GM19372 (cell line): ENCODE data around the gene CACNA1B.
"Not testable (repeated sequence)": the region's sequence is repeated elsewhere in the genome, so short reads cannot be mapped to it uniquely, and the experiment has no call there.

Source experiments
- ATAC-seq: cut with Tn5 transposase; IDR thresholded peaks from one replicate; pipeline ENCODE4 v1.9.1; 2021; ENCODE audit warnings: mild to moderate bottlenecking, low read depth, moderate library complexity; ENCODE audit not compliant: unreplicated experiment

Gene CACNA1B

DNA sequence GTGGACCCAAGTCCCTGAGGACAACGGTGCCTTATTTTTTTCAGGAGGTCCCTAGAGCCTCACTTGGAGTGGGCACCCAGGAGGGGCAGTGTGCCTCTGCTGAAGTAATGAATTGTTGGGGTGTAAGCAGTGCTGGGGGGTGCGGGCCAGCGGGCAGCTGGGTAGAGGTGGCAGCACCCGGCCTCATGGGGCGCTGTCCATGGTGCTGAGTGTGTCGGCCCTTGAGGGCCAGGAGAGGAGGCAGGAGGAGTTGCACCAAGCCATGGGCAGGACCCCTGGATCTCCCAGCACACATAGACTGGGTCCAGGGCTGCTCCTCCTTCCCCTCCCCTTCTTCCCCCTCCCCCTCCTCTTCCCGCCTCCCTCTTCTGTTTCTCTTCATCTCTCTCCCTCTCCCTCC lies 7.0 kb downstream of the CACNA1B start:
- ATAC-seq = not testable (repeated sequence)

- ATAC-seq = not testable (repeated sequence)
Observed at GRCh38 chr9:137885121-137885520, 7.5 kb downstream of the CACNA1B start.

DNA sequence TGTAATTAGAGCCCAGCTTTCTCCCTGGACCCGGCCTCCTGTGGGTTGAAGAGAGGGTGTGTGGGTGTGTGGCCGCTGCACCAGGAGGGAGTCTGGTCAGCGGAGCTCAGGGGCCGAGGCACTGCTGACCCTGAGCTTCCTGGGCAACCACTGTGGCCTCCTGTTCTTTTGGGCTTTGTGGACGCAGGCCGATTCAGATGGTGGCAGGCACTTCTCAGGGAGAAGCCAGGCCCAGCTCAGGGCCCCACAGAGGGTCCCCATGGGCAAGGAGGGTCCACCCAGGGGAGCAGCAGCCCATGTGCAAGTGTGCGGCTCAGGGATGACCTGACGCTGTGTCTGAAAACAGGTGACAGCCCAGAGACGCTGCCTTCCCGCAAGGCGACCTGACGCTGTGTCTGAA lies 11.0 kb downstream of the CACNA1B start:
- not testable (repeated sequence) for ATAC-seq

- ATAC-seq = not testable (repeated sequence)
Observed at GRCh38 chr9:137889966-137890365, 12.4 kb downstream of the CACNA1B start.

GRCh38 chr9:137890768-137891587 lies 13.4 kb downstream of the CACNA1B start:
- not testable (repeated sequence) for ATAC-seq

GRCh38 chr9:137891588-137892423 lies 14.2 kb downstream of the CACNA1B start:
- no peak for ATAC-seq

- ATAC-seq = no peak
Observed at GRCh38 chr9:137892424-137893191, 15.0 kb downstream of the CACNA1B start.

- no peak for ATAC-seq
Observed at GRCh38 chr9:137893670-137894069, 16.1 kb downstream of the CACNA1B start.

DNA sequence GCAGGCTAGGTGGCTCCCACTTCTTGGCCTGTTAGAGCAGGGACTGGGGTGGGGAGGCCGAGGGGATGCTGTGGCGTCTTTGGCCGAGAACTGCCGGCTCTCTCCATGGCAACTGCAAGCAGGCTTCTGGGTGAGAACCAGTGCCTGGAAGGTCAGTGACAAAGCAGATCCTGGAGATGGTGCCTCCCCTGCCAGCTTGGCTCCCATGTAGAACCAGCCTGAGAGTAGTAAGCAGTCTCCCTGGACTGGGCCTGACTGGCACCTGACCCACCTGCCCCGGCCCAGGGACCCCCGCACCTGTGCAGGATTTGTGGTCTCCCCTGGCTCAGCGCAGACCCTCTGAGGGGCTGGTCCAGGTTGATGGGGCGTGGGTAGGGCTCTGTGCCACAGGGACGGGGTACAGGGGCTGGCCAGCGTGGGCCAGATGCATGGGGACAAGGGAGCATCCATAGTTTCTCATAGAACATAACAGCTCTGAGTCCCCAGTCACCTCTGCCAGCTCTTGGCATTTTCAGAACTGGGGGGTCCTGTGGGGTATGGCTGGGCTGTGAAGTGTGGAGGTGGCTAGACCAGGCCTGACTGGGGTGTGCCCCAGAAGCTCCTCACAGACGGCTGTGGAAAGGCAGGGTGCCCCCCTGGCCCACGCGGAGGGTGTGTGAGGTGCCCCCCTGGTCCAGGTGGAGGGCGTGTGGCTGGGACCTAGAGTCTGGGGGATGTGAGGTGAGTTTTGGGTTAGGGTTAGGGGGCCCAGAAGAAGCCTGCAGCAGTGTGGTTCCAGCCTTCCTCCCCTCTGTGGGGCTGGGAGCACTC lies 22.2 kb downstream of the CACNA1B start:
- no peak for ATAC-seq

DNA sequence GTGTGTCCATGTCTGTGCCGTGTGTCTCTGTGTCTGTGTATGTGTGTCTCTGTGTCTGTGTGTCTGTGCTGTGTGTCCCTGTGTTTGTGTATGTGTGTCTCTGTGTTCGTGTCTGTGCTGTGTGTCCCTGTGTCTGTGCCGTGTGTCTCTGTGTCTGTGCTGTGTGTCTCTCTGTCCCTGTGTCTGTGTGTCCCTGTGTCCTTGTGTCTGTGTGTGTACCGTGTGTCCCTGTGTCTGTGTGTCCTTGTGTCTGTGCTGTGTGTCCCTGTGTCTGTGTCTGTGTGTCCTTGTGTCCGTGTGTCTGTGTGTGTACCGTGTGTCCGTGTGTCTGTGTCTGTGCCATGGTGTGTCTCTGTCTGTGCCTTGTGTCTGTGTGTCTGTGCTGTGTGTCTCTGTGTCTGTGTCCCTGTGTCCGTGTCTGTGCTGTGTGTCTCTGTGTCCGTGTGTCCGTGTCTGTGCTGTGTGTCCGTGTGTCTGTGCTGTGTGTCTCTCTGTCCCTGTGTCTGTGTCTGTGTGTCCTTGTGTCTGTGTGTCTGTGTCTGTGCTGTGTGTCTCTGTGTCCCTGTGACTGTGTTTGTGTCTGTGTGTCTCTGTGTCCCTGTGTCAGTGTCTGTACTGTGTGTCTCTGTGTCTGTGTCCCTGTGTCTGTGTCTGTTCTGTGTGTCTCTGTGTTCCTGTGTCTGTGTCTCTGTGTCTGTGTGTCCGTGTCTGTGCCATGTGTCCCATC lies 23.2 kb downstream of the CACNA1B start:
- no peak for ATAC-seq

DNA sequence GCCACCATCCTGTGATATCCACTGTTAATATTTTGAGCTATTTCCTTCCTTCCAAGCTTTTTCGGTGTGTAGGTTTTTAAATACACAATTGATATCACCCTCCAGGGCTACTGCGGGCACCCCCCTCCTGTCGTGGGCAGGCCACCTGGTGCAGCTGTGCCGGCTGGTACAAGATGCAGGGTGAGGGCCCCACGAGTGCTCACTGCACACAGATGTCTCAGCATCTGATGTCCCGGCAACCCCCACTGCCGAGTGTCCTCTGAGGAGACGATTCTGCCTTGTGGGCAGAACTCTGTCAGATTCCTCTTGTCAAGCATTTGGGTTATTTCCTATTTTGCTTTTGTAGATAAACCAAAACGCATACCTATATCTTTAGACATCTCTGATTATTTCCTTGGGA lies 25.1 kb downstream of the CACNA1B start:
- ATAC-seq = no peak

DNA sequence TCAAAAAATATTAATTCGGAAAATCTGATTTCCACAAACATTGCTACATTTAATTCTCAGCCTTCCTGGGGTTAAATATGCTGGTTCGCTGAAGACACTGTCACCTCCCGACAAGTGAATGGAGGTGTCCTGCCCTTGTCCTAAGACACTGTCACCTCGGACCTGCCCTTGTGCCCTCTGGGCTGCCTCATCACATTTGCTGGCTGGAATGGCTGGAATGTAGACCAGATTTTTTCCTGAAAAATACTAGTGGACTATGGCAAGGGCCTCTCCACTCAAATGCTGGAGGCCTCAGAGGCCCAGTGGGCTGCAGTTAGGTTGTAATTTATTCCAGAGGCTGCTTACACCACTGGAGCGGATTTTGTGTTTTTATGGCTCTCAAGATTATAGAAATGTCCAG lies 28.2 kb downstream of the CACNA1B start:
- ATAC-seq = no peak

DNA sequence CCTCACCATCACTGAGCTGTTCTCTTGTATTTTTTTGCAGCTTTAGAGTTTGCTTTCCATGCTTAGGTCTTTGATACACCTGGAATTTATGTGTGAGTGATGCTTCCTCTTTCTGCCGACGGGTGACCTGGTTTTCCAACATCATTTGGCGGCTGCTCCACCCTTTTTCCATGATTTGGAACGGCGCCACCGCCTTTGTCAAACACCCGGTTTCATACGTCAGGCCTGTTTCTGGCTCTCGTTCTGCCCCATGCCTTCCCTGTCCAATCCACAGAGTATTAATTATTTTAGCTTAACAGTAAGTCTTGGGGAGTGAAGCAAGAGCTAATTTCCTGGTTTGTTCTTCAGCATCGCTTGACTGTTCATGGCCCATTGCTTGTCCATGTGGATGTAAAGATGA lies 30.2 kb downstream of the CACNA1B start:
- ATAC-seq = no peak

DNA sequence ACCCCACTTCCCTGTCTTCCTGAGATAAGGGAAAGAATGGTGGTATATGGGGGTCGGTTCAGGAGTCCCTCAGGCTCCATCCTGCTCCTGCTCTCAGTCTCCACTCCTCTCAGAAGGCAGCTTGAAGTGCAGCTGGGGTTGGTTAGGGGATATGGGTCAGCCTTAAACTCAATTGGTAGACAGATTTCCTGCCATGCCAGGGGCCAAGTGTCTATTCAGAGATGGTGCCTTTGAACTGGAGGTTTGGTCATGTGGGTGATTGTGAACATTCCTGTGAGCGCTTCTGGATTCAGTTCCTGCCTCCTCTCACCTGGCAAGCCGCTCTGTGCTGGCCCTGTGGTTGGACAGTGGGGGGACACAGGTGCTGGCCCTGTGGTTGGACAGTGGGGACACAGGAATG lies 35.1 kb downstream of the CACNA1B start:
- ATAC-seq = no peak

DNA sequence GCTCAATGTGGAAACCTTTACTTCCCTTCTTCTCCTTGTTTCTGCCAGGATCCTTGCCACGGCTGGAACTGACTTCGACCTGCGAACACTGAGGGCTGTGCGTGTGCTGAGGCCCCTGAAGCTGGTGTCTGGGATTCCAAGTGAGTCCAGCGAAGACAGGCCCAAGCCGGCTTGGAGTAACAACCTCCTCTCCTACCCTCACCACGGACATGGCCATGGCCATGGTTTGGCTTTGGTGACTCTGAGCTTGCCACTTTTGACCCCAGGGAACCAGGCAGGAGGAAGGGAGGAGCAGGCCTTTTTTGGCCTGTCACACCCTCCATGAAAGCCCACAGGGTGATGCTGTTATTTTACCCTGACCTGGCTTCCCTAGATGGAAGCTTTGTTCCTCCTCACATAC lies 35.5 kb downstream of the CACNA1B start:
- ATAC-seq = no peak

DNA sequence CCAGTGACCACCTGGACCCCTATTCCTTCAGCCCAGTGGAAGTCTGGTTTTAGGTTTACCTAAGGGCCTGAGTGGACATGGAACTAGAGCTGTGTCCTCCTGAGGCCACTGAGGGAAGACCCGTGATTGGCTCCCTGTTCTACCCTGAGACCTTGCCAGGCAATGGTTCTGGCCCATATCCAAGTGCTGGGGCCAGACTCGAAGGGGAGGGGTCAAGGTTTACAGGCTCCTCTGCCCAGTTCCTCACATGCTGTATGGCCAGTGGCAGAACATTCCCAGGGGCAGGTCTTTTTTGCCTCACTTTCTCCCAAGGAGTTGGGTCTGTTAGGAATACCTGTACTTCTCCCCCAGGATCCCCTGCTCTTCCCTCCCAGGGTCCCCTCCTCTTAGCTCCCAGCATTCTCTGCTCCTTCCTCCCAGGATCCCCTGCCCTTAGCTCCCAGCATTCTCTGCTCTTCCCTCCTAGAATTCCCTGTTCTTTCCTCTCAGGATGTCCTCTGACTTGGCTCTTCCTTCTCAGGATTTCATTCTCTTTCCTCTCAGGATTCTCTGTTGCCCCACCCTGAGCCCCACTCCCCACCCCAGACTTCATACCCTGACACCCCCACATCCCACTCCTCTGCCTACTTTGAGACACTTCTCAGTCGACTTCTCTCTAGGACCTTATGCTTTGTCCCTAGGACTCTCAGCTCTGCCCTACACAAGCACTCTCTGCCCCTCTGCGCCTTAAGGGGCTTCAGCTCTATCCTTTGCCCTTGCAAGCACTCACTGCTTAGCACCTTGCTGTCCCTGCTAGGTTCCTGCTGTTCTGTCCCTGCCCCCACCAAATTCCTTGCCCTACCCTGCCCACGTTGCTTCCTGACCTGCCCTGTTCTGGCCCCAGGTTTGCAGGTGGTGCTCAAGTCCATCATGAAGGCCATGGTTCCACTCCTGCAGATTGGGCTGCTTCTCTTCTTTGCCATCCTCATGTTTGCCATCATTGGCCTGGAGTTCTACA lies 36.5 kb downstream of the CACNA1B start:
- ATAC-seq = no peak

DNA sequence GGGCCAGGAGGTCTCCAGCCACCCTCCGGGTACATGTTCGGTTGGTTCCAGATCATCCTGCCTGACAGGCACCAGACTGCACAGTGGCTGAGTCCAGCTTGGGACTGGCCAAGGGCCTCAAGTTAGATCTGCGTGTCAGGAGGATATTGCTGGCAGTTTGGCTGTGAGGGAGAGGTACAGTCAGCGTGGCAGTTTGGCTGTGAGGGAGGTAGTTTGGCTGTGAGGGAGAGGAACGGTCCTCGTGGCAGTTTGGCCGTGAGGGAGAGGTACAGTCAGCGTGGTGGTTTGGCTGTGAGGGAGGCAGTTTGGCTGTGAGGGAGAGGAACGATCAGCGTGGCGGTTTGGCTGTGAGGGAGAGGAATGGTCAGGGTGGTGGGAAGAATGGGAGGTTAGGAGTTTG lies 39.0 kb downstream of the CACNA1B start:
- ATAC-seq = no peak

DNA sequence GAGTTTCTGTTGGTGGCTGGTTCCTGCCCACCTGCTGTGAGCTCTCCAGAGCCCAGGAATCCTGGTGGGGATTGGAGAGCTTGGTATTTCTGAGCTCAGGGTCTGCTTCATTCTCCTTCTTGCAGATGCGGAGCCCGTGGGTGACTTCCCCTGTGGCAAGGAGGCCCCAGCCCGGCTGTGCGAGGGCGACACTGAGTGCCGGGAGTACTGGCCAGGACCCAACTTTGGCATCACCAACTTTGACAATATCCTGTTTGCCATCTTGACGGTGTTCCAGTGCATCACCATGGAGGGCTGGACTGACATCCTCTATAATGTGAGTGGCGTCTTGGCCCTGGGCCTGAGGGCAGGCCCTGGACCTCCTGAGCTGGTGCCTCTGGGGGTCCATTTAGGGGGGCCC lies 39.5 kb downstream of the CACNA1B start:
- no peak for ATAC-seq
